OCI-LY1 (cell line): ENCODE data around the gene JAKMIP2.

Source experiments
- H2AFZ ChIP-seq: fragments of 200-600 bp; sonication (generic), shearing (Covaris generic); 2 replicates; pipeline ENCODE4 v1.6.0; 2014; ENCODE audit warnings: antibody characterized with exemption, mild to moderate bottlenecking, low read length
- H3F3A ChIP-seq: fragments of 200-600 bp; sonication (generic), shearing (Covaris generic); 2 replicates; pipeline ENCODE4 v1.6.0; 2014; ENCODE audit warnings: mild to moderate bottlenecking, antibody characterized with exemption, low read length, moderate library complexity; ENCODE audit not compliant: insufficient read depth
- H3K27ac ChIP-seq: fragments of 200-600 bp; sonication (generic); 2 replicates; pipeline ENCODE4 v1.5.1; 2014; ENCODE audit warnings: low read length, mixed run types, mild to moderate bottlenecking, low read depth; ENCODE audit not compliant: poor library complexity, severe bottlenecking
- H3K27me3 ChIP-seq: fragments of 200-600 bp; sonication (generic); 2 replicates; pipeline ENCODE4 v1.6.0; 2014; ENCODE audit warnings: antibody characterized with exemption, mild to moderate bottlenecking, low read length, moderate library complexity; ENCODE audit not compliant: insufficient read depth
- H3K36me3 ChIP-seq: fragments of 200-600 bp; sonication (generic); 2 replicates; pipeline ENCODE4 v1.6.1; 2014; ENCODE audit warnings: mild to moderate bottlenecking, antibody characterized with exemption, low read length, moderate library complexity, mixed read lengths; ENCODE audit not compliant: insufficient read depth
- H3K4me1 ChIP-seq: fragments of 200-600 bp; sonication (generic); 2 replicates; pipeline ENCODE4 v1.5.1; 2014; ENCODE audit warnings: mild to moderate bottlenecking, low read length, moderate library complexity; ENCODE audit not compliant: insufficient read depth, severe bottlenecking
- H3K4me2 ChIP-seq: fragments of 200-600 bp; sonication (generic), shearing (Covaris generic); 2 replicates; pipeline ENCODE4 v1.6.1; 2014; ENCODE audit warnings: low read length
- H3K4me3 ChIP-seq: fragments of 200-600 bp; sonication (generic); 2 replicates; pipeline ENCODE4 v1.5.1; 2014; ENCODE audit warnings: low read length, low read depth, mild to moderate bottlenecking, mixed read lengths; ENCODE audit not compliant: poor library complexity, severe bottlenecking
- H3K79me2 ChIP-seq: fragments of 200-600 bp; shearing (Covaris generic); 2 replicates; pipeline ENCODE4 v1.6.1; 2016; ENCODE audit warnings: mixed run types, low read length, mixed read lengths; ENCODE audit not compliant: insufficient read depth
- H3K9ac ChIP-seq: fragments of 200-600 bp; sonication (generic), shearing (Covaris generic); 2 replicates; pipeline ENCODE4 v1.6.1; 2014; ENCODE audit warnings: mild to moderate bottlenecking, low read length, mixed read lengths
- H3K9me2 ChIP-seq: fragments of 200-600 bp; sonication (generic), shearing (Covaris generic); 2 replicates; pipeline ENCODE4 v1.6.1; 2014; ENCODE audit warnings: low read depth, mild to moderate bottlenecking, low read length, mixed read lengths
- H3K9me3 ChIP-seq: fragments of 200-600 bp; shearing (Covaris generic); 2 replicates; pipeline ENCODE4 v1.6.1; 2014; ENCODE audit warnings: low read length, mixed read lengths
- H4K20me1 ChIP-seq: fragments of 200-600 bp; sonication (generic), shearing (Covaris generic); 2 replicates; pipeline ENCODE4 v1.6.0; 2016; ENCODE audit warnings: mild to moderate bottlenecking, low read length; ENCODE audit not compliant: insufficient read depth
- EZH2 ChIP-seq: fragments of 200-600 bp; sonication (generic), shearing (Covaris generic); IDR thresholded peaks from 2 replicates; pipeline ENCODE4 v1.8.0; 2017; ENCODE audit warnings: borderline replicate concordance, mixed run types, mild to moderate bottlenecking, antibody characterized with exemption, low read length, moderate library complexity, mixed read lengths
- TF ChIP-seq, protein P1 (sequence below): fragments of 200-600 bp; sonication (generic), shearing (Covaris generic); IDR thresholded peaks from 2 replicates; pipeline ENCODE4 v1.5.1; 2017; ENCODE audit warnings: mild to moderate bottlenecking, antibody characterized with exemption, low read length, moderate library complexity, mixed read lengths

JAKMIP2 gene

DNA sequence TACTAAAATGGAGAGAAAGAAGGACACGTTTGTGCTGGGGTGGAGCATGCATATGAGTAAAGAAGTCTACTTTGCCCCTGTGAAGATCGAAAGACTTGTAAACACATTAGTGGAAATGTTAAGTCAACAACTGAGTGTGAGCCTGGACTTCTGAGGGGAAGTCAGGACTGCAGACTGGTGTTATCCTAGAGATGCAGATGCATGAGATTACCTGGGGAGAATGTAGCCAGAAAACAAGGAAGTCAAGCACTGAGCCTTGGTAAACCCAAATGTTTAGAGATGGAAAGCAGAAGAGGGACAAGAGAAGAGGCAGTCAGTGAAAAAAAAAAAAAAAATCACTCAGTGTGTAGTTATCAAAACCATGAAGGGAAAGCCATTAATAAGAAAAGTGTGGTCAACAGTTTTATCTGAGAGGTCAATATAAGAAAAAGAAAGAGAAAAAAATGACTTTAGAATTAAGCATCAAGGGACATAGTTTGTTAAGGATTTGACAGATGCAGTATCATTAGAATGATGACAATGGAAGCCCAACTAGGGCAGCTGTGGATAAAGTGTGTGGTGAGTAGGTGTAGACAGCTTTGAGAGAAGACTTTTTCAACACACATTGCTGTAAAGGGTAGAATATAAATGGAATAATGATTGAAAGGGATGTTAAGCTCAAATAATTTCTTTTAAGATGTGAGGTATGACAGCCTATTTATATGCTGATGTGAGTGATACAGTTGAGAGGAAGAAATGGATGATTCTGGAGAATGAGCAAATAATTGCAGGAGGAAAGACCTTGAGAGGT, 22.2 kb downstream of the JAKMIP2 start:
- Histone ChIP-seq H3K27me3 (no peaks in the 10 kb centered on the region), H3K4me1 (no peaks in the 10 kb centered on the region), H3K9ac (no peak overlapping the region), H3K9me3 (no peaks in the 10 kb centered on the region), H3K4me3 (no peak overlapping the region), H3K36me3 (no peaks in the 10 kb centered on the region), H3K9me2 (no peaks in the 10 kb centered on the region), H3K27ac (no peak overlapping the region), H3F3A (no peaks in the 10 kb centered on the region), H3K79me2 (no peaks in the 10 kb centered on the region), H4K20me1 (no peaks in the 10 kb centered on the region), H3K4me2 (no peak overlapping the region), H2AFZ (no peak overlapping the region)
- no peak for TF ChIP-seq EZH2
- TF ChIP-seq, protein P1, sequence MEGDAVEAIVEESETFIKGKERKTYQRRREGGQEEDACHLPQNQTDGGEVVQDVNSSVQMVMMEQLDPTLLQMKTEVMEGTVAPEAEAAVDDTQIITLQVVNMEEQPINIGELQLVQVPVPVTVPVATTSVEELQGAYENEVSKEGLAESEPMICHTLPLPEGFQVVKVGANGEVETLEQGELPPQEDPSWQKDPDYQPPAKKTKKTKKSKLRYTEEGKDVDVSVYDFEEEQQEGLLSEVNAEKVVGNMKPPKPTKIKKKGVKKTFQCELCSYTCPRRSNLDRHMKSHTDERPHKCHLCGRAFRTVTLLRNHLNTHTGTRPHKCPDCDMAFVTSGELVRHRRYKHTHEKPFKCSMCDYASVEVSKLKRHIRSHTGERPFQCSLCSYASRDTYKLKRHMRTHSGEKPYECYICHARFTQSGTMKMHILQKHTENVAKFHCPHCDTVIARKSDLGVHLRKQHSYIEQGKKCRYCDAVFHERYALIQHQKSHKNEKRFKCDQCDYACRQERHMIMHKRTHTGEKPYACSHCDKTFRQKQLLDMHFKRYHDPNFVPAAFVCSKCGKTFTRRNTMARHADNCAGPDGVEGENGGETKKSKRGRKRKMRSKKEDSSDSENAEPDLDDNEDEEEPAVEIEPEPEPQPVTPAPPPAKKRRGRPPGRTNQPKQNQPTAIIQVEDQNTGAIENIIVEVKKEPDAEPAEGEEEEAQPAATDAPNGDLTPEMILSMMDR = no peak

DNA sequence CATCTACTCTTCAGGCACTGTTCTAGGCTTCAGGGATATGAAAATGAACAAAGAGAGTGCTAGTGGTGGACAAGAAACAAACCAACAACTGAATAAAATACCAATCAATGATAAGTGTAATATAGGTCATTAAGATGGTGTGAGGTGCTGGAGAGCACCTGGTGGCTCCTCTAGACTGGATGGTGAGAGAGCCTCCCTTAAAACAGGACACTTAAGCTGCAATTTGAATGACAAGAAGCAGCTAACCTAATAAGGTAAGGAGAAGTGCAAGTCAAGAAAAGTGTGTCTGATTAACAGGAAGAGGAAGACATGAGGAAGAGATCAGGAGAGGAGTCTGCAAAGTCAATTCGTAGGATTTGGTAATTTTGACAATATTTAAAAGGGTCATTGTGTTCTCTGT, 23.1 kb downstream of the JAKMIP2 start:
- no peaks in the 10 kb centered on the region for H4K20me1 ChIP-seq
- no peak overlapping the region for H3K9ac ChIP-seq
- H2AFZ ChIP-seq = no peak overlapping the region
- no peak overlapping the region for H3K27ac ChIP-seq
- H3K9me3 ChIP-seq = no peaks in the 10 kb centered on the region
- no peaks in the 10 kb centered on the region for H3K79me2 ChIP-seq
- no peaks in the 10 kb centered on the region for H3K36me3 ChIP-seq
- TF ChIP-seq, protein P1 = no peak
- no peaks in the 10 kb centered on the region for H3F3A ChIP-seq
- no peaks in the 10 kb centered on the region for H3K27me3 ChIP-seq
- H3K4me2 ChIP-seq = no peak overlapping the region
- H3K4me1 ChIP-seq = no peaks in the 10 kb centered on the region
- H3K9me2 ChIP-seq = no peaks in the 10 kb centered on the region
- H3K4me3 ChIP-seq = no peak overlapping the region

DNA sequence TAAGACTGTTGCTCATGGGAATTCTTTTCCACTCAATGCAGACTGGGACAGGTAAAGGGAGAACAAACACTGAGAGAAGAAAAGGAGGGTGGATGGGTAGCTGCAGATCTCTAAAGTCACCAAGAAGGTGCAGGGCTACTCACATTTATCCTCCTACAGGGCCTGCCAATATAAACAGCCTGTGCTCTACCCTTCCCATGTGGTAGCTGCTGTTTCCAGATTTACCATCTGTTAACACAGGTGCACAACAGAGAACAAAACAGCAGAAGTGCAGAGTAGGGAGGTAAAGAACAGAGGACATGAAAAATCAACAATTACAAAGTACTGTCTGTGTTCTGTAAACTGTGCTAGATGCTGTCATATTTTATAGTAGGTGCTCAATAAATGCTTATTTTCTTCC, 26.0 kb downstream of the JAKMIP2 start:
- no peak overlapping the region for H2AFZ ChIP-seq
- no peak overlapping the region for H3K4me2 ChIP-seq
- no peaks in the 10 kb centered on the region for H3K79me2 ChIP-seq
- no peaks in the 10 kb centered on the region for H3K27me3 ChIP-seq
- TF ChIP-seq, protein P1 = no peak
- TF ChIP-seq EZH2 = no peak
- no peak overlapping the region for H3K27ac ChIP-seq
- no peaks in the 10 kb centered on the region for H3K9me3 ChIP-seq
- no peaks in the 10 kb centered on the region for H4K20me1 ChIP-seq
- no peaks in the 10 kb centered on the region for H3K9me2 ChIP-seq
- no peak overlapping the region for H3K9ac ChIP-seq
- H3F3A ChIP-seq = no peaks in the 10 kb centered on the region
- H3K4me1 ChIP-seq = no peaks in the 10 kb centered on the region
- no peaks in the 10 kb centered on the region for H3K36me3 ChIP-seq
- no peak overlapping the region for H3K4me3 ChIP-seq
